ENCODE results near the gene CPLANE1.

DNA sequence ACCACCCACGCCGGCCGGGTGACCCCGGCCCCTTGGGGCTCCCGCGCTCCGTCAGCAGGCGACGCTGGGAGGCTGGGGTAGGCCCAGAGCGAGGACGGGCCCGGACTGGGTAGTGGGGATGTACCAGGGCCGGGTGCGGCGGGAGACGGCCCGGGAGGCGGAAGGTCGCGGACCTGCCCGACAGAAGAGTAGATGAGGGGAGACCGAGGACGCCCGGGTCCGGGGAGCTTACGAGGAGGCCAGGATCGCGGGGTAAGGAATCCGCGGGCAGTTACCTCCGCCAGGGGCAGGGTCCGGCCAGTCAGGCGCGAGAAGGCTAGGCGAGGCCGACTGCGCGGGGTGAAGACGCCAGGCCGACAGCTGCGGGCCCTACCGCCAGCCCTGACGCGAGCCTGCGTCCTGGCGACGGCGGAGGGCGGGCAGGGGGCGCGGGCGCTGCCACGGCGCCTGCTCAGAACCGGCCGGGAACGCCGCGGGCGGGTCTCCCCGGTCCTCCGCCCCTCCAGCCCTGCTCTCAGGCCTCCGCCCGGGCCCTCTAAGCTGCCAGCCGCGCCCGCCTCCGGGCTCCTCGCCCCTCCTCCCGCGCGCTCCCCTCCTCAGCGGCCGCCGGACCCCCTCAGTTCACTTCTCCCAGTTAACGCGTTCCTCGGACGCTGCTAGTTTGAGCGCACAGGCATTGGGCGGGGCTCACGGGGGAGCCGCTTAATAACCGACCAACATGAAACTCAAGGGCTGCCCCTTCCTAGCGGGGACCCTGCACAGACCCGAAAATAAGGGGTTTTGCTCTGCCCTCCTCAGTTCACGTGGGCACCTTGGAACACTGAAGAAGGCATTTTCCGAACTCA lies at the start of gene CPLANE1:
- TF ChIP-seq, protein P1, sequence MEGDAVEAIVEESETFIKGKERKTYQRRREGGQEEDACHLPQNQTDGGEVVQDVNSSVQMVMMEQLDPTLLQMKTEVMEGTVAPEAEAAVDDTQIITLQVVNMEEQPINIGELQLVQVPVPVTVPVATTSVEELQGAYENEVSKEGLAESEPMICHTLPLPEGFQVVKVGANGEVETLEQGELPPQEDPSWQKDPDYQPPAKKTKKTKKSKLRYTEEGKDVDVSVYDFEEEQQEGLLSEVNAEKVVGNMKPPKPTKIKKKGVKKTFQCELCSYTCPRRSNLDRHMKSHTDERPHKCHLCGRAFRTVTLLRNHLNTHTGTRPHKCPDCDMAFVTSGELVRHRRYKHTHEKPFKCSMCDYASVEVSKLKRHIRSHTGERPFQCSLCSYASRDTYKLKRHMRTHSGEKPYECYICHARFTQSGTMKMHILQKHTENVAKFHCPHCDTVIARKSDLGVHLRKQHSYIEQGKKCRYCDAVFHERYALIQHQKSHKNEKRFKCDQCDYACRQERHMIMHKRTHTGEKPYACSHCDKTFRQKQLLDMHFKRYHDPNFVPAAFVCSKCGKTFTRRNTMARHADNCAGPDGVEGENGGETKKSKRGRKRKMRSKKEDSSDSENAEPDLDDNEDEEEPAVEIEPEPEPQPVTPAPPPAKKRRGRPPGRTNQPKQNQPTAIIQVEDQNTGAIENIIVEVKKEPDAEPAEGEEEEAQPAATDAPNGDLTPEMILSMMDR (IDR thresholded peaks at IDR 0.05) = peak in 1 of 3 experiments; percentile 11
- TF ChIP-seq EP300 (IDR thresholded peaks at IDR 0.05) (no peak), POLR2A (IDR thresholded peaks at IDR 0.05; ENCODE audit: low read depth) (no peak), POLR2AphosphoS5 (IDR thresholded peaks at IDR 0.05) (peak; percentile 49 to 78)
